Endothelial cell of umbilical vein (primary cell): ENCODE measurements around the gene IFNGR1.

Experiments used
- CTCF ChIP-seq, 2 donors: IDR thresholded peaks; 1 replicate in 1 of 2; 2 replicates in 1 of 2; pipeline ENCODE4 v1.5.1; 2011; ENCODE audit warnings: low read length in 2 of 2, mild to moderate bottlenecking in 2 of 2, moderate library complexity in 2 of 2, control low read depth in 1 of 2, inconsistent platforms in 1 of 2, low read depth in 1 of 2; ENCODE audit not compliant: insufficient read depth in 1 of 2; ENCODE audit errors: extremely low read depth in 1 of 2
- FOS ChIP-seq: IDR thresholded peaks from 2 replicates; pipeline ENCODE4 v1.6.1; 2011; ENCODE audit warnings: mild to moderate bottlenecking, low read length, moderate library complexity, borderline replicate concordance; ENCODE audit not compliant: insufficient read depth
- MYC ChIP-seq: IDR thresholded peaks from one replicate; pipeline ENCODE4 v1.6.1; 2011; ENCODE audit warnings: mild to moderate bottlenecking, low read depth, low read length
- POLR2A ChIP-seq: IDR thresholded peaks from 2 replicates; pipeline ENCODE4 v1.6.1; 2012; ENCODE audit warnings: low read depth, mild to moderate bottlenecking, control low read depth, low read length

- TF ChIP-seq CTCF (IDR thresholded peaks at IDR 0.05; ENCODE audit: extremely low read depth in 1 of 2, insufficient read depth in 1 of 2, low read depth in 1 of 2, low read length in 2 of 2), result no peak
- no peak for TF ChIP-seq POLR2A
- no peak for TF ChIP-seq MYC
- TF ChIP-seq FOS, result no peak
Observed at GRCh38 chr6:137237413-137238170, 18.4 kb upstream of the IFNGR1 start.
